ENCODE results near the gene A4GNT.

A4GNT gene

GRCh38 chr3:138140940-138141339, 8.8 kb upstream of the A4GNT start:
- Histone ChIP-seq H3K4me1 (no peaks in the 10 kb centered on the region), H2AFZ (no peak overlapping the region), H3K4me3 (ENCODE audit: low read depth, low read length) (no peak overlapping the region), H3K9me3 (ENCODE audit: control insufficient read depth, low read length) (no peaks in the 10 kb centered on the region), H3K79me2 (no peaks in the 10 kb centered on the region), H3K4me2 (ENCODE audit: low read length) (no peak overlapping the region), H3K27me3 (ENCODE audit: control insufficient read depth, insufficient read depth, low read length) (no peaks in the 10 kb centered on the region), H3K27ac (no peak overlapping the region), H3K36me3 (ENCODE audit: control insufficient read depth, insufficient read depth, low read length) (no peaks in the 10 kb centered on the region), H3K9ac (no peak overlapping the region)
- TF ChIP-seq CTCF (IDR thresholded peaks at IDR 0.05): no peak

GRCh38 chr3:138139691-138140090, 7.5 kb upstream of the A4GNT start:
- Histone ChIP-seq H3K4me1 (no peaks in the 10 kb centered on the region), H3K9me3 (ENCODE audit: control insufficient read depth, low read length) (no peaks in the 10 kb centered on the region), H2AFZ (no peak overlapping the region), H3K36me3 (ENCODE audit: control insufficient read depth, insufficient read depth, low read length) (no peaks in the 10 kb centered on the region), H3K4me2 (ENCODE audit: low read length) (no peak overlapping the region), H3K79me2 (no peaks in the 10 kb centered on the region), H3K27me3 (ENCODE audit: control insufficient read depth, insufficient read depth, low read length) (no peaks in the 10 kb centered on the region), H3K9ac (no peak overlapping the region), H3K4me3 (ENCODE audit: low read depth, low read length) (no peak overlapping the region), H3K27ac (no peak overlapping the region)
- TF ChIP-seq CTCF (IDR thresholded peaks at IDR 0.05): no peak

- Histone ChIP-seq H3K4me1 (no peaks in the 10 kb centered on the region), H3K9ac (no peak overlapping the region), H3K27ac (no peak overlapping the region)
These were observed 5.7 kb upstream of the A4GNT start for GRCh38 chr3:138137861-138138260.

GRCh38 chr3:138136201-138136600, 4.0 kb upstream of the A4GNT start:
- Histone ChIP-seq H3K36me3 (ENCODE audit: control insufficient read depth, insufficient read depth, low read length) (no peaks in the 10 kb centered on the region), H3K9me3 (ENCODE audit: control insufficient read depth, low read length) (no peaks in the 10 kb centered on the region), H3K4me1 (no peaks in the 10 kb centered on the region), H3K9ac (no peak overlapping the region), H3K4me2 (ENCODE audit: low read length) (no peak overlapping the region), H3K27me3 (ENCODE audit: control insufficient read depth, insufficient read depth, low read length) (no peaks in the 10 kb centered on the region), H2AFZ (no peak overlapping the region), H3K27ac (no peak overlapping the region), H3K4me3 (ENCODE audit: low read depth, low read length) (no peak overlapping the region), H3K79me2 (no peaks in the 10 kb centered on the region)
- no peak for TF ChIP-seq CTCF (IDR thresholded peaks at IDR 0.05)

More at GRCh38 chr3:138137861-138138260, 5.7 kb upstream of the A4GNT start:
- no peak overlapping the region for H3K4me2 ChIP-seq (ENCODE audit: low read length)
- no peak overlapping the region for H2AFZ ChIP-seq
- no peaks in the 10 kb centered on the region for H3K9me3 ChIP-seq (ENCODE audit: control insufficient read depth, low read length)
- no peak overlapping the region for H3K4me3 ChIP-seq (ENCODE audit: low read depth, low read length)
- H3K79me2 ChIP-seq: no peaks in the 10 kb centered on the region
- no peaks in the 10 kb centered on the region for H3K36me3 ChIP-seq (ENCODE audit: control insufficient read depth, insufficient read depth, low read length)
- TF ChIP-seq CTCF (IDR thresholded peaks at IDR 0.05): no peak
- no peaks in the 10 kb centered on the region for H3K27me3 ChIP-seq (ENCODE audit: control insufficient read depth, insufficient read depth, low read length)

- Histone ChIP-seq H3K36me3 (ENCODE audit: control insufficient read depth, insufficient read depth, low read length) (no peaks in the 10 kb centered on the region), H3K9me3 (ENCODE audit: control insufficient read depth, low read length) (no peaks in the 10 kb centered on the region), H3K4me2 (ENCODE audit: low read length) (no peak overlapping the region), H3K27ac (no peak overlapping the region), H3K4me3 (ENCODE audit: low read depth, low read length) (no peak overlapping the region), H3K4me1 (no peaks in the 10 kb centered on the region), H3K9ac (no peak overlapping the region), H3K79me2 (no peaks in the 10 kb centered on the region), H2AFZ (no peak overlapping the region), H3K27me3 (ENCODE audit: control insufficient read depth, insufficient read depth, low read length) (no peaks in the 10 kb centered on the region)
- no peak for TF ChIP-seq CTCF (IDR thresholded peaks at IDR 0.05)
These were observed 3.6 kb upstream of the A4GNT start for GRCh38 chr3:138135833-138136194.
